Liver (tissue), 9 donors: ENCODE results near the gene GSK3B. TPM values are rescaled to one million over a fixed set of nuclear protein-coding genes. Genes with fewer than 3 reads are reported as not detected.

Source experiments
- DNase-seq: peaks from one replicate; pipeline ENCODE4 v3.0.0-alpha.2; 2017; ENCODE audit warnings: low spot score
- H3K27ac ChIP-seq, 2 donors: one replicate each; pipeline ENCODE4 v1.7.0; 2013; ENCODE audit warnings: inconsistent platforms in 2 of 2, low read length in 2 of 2, control low read depth in 1 of 2, low read depth in 1 of 2, mild to moderate bottlenecking in 1 of 2
- H3K27me3 ChIP-seq, 4 donors: one replicate each; pipeline versions ENCODE4 v1.6.1 to v1.7.0; 2013; ENCODE audit warnings: low read length in 3 of 4, inconsistent platforms in 1 of 4, mild to moderate bottlenecking in 1 of 4, moderate library complexity in 1 of 4; ENCODE audit not compliant: control insufficient read depth in 4 of 4, insufficient read depth in 4 of 4
- H3K36me3 ChIP-seq, 4 donors: one replicate each; pipeline versions ENCODE4 v1.6.1 to v1.7.0; 2013; ENCODE audit warnings: low read length in 3 of 4, mild to moderate bottlenecking in 3 of 4, low read depth in 1 of 4, moderate library complexity in 1 of 4; ENCODE audit not compliant: control insufficient read depth in 4 of 4, insufficient read depth in 3 of 4
- H3K4me1 ChIP-seq, 4 donors: one replicate each; pipeline versions ENCODE4 v1.6.1 to v1.7.0; 2013; ENCODE audit warnings: low read length in 3 of 4, mild to moderate bottlenecking in 3 of 4, moderate library complexity in 1 of 4; ENCODE audit not compliant: control insufficient read depth in 4 of 4, insufficient read depth in 4 of 4
- H3K4me3 ChIP-seq, 3 donors: one replicate each; pipeline versions ENCODE4 v1.6.1 to v1.7.0; 2013; ENCODE audit warnings: low read length in 3 of 3, control low read depth in 1 of 3, low read depth in 1 of 3, mild to moderate bottlenecking in 1 of 3
- H3K9ac ChIP-seq, 2 donors: one replicate each; pipeline ENCODE4 v1.7.0; 2013; ENCODE audit warnings: low read length in 2 of 2, mild to moderate bottlenecking in 2 of 2, moderate library complexity in 2 of 2, control low read depth in 1 of 2, low read depth in 1 of 2
- H3K9me3 ChIP-seq, 4 donors: one replicate each; pipeline versions ENCODE4 v1.6.1 to v1.7.0; 2013; ENCODE audit warnings: low read length in 3 of 4; ENCODE audit not compliant: control insufficient read depth in 4 of 4
- EGR1 ChIP-seq, 2 donors: IDR thresholded peaks; 2 replicates each; pipeline ENCODE4 v1.6.1; 2016 to 2018; ENCODE audit warnings: antibody characterized with exemption in 2 of 2, low read depth in 2 of 2
- GABPA ChIP-seq, 2 donors: IDR thresholded peaks in 1 of 2; conservative IDR thresholded peaks in 1 of 2; 2 replicates each; pipeline ENCODE4 v1.6.1; 2016; ENCODE audit warnings: antibody characterized with exemption in 2 of 2, mild to moderate bottlenecking in 1 of 2, moderate library complexity in 1 of 2
- HNF4G ChIP-seq: IDR thresholded peaks from 2 replicates; pipeline ENCODE4 v1.6.1; 2016; ENCODE audit warnings: antibody characterized with exemption
- JUND ChIP-seq, 2 donors: IDR thresholded peaks; 2 replicates each; pipeline ENCODE4 v1.6.1; 2016; ENCODE audit warnings: antibody characterized with exemption in 2 of 2
- RXRA ChIP-seq, 2 donors: IDR thresholded peaks; 2 replicates each; pipeline ENCODE4 v1.6.1; 2017 to 2018; ENCODE audit warnings: antibody characterized with exemption in 2 of 2, mild to moderate bottlenecking in 1 of 2
- SP1 ChIP-seq: IDR thresholded peaks from 2 replicates; pipeline ENCODE4 v1.6.1; 2018; ENCODE audit warnings: antibody characterized with exemption, mild to moderate bottlenecking
- TAF1 ChIP-seq: conservative IDR thresholded peaks from 2 replicates; pipeline ENCODE4 v1.6.1; 2016; ENCODE audit warnings: antibody characterized with exemption, mild to moderate bottlenecking
- YY1 ChIP-seq: IDR thresholded peaks from 2 replicates; pipeline ENCODE4 v1.6.1; 2016; ENCODE audit warnings: antibody characterized with exemption, mild to moderate bottlenecking
- WGBS: extraction: QIAGEN DNeasy Blood & Tissue Kit; methylation state at CpG from one replicate; pipeline ENCODE4 v1.1.7; 2013; 5-methylcytosine and 5-hydroxymethylcytosine counted together
- polyA plus RNA-seq, 2 donors: library from polyadenylated mRNA; stranded (reverse) in 1 of 2; unstranded in 1 of 2; fragments of 200-250 nt in 1 of 2; fragments of >200 nt in 1 of 2; fragmentation: Nextera tagmentation in 1 of 2; extraction: Ambion mirVana in 1 of 2; gene quantifications; one replicate each; pipeline versions ENCODE4 v1.2.1 to v1.2.3, GENCODE V29; 2013 to 2015
- total RNA-seq, 2 donors: library from RNA; depleted of rRNA; stranded (reverse); fragments of >200 nt; gene quantifications; one replicate each; pipeline ENCODE4 v1.2.3, GENCODE V29; 2014
- TF ChIP-seq, protein P1 (sequence below): IDR thresholded peaks from 2 replicates; pipeline ENCODE4 v1.6.1; 2016; ENCODE audit warnings: antibody characterized with exemption
- TF ChIP-seq, protein P2 (sequence below): IDR thresholded peaks from 2 replicates; pipeline ENCODE4 v1.6.1; 2016; ENCODE audit warnings: antibody characterized with exemption
- TF ChIP-seq, protein P3 (sequence below): fragments of 150-350 bp; IDR thresholded peaks from 2 replicates; pipeline ENCODE4 v1.5.1; 2017; ENCODE audit warnings: improper control_type of control experiment, low read depth, low read length; ENCODE audit not compliant: missing input control
- TF ChIP-seq, protein P4 (sequence below): IDR thresholded peaks from 2 replicates; pipeline ENCODE4 v1.6.1; 2016; ENCODE audit warnings: antibody characterized with exemption
- donor health status: healthy.
- donor health status: healthy.
- donor health status: healthy.
- donor health status: healthy.
- donor health status: healthy.

GSK3B gene
- total and polyA plus RNA-seq, 4 donors: 10.5 to 20.8 (median 18.5) TPM

DNA sequence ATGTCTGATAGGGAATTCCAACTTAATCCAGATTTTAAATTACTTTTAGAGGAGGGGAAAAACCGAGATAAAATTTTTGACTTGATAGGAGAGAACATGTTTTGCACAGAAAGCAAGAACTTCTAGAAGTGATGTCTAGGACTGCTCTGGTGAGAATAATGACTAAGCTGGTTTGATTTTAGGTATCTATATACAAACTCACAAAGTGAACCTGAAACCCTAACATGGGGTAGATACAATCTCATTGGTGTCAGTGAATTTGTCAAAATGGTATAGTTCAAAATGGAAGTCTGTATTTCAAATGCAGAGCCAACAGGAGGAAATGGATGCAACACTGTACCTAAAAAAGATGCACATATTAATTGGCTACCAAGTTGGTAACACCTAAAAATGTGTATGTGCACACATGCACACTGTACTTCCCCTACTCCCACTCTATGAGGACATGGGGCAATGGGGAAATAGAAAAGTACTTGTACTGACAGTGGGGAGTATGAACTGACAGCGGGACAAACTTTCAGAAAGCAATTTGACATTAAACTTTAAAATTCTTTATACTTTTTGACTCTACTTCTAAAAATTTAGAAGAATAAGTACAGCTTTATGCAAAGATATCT is 259.4 kb downstream of the GSK3B start:
- TF ChIP-seq GABPA (IDR thresholded peaks at IDR 0.05 in 1 of 2, conservative IDR thresholded peaks at IDR 0.05 in 1 of 2): no peak
- no peak for TF ChIP-seq TAF1
- no peak for TF ChIP-seq JUND (IDR thresholded peaks at IDR 0.05)
- TF ChIP-seq HNF4G: no peak
- no peak for TF ChIP-seq EGR1 (IDR thresholded peaks at IDR 0.05; ENCODE audit: low read depth in 2 of 2)
- TF ChIP-seq, protein P1, sequence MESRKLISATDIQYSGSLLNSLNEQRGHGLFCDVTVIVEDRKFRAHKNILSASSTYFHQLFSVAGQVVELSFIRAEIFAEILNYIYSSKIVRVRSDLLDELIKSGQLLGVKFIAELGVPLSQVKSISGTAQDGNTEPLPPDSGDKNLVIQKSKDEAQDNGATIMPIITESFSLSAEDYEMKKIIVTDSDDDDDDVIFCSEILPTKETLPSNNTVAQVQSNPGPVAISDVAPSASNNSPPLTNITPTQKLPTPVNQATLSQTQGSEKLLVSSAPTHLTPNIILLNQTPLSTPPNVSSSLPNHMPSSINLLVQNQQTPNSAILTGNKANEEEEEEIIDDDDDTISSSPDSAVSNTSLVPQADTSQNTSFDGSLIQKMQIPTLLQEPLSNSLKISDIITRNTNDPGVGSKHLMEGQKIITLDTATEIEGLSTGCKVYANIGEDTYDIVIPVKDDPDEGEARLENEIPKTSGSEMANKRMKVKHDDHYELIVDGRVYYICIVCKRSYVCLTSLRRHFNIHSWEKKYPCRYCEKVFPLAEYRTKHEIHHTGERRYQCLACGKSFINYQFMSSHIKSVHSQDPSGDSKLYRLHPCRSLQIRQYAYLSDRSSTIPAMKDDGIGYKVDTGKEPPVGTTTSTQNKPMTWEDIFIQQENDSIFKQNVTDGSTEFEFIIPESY: no peak
- TF ChIP-seq SP1: no peak
- TF ChIP-seq, protein P2, sequence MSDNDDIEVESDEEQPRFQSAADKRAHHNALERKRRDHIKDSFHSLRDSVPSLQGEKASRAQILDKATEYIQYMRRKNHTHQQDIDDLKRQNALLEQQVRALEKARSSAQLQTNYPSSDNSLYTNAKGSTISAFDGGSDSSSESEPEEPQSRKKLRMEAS: no peak
- TF ChIP-seq, protein P3, sequence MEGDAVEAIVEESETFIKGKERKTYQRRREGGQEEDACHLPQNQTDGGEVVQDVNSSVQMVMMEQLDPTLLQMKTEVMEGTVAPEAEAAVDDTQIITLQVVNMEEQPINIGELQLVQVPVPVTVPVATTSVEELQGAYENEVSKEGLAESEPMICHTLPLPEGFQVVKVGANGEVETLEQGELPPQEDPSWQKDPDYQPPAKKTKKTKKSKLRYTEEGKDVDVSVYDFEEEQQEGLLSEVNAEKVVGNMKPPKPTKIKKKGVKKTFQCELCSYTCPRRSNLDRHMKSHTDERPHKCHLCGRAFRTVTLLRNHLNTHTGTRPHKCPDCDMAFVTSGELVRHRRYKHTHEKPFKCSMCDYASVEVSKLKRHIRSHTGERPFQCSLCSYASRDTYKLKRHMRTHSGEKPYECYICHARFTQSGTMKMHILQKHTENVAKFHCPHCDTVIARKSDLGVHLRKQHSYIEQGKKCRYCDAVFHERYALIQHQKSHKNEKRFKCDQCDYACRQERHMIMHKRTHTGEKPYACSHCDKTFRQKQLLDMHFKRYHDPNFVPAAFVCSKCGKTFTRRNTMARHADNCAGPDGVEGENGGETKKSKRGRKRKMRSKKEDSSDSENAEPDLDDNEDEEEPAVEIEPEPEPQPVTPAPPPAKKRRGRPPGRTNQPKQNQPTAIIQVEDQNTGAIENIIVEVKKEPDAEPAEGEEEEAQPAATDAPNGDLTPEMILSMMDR: no peak
- TF ChIP-seq RXRA (IDR thresholded peaks at IDR 0.05): no peak
- TF ChIP-seq, protein P4, sequence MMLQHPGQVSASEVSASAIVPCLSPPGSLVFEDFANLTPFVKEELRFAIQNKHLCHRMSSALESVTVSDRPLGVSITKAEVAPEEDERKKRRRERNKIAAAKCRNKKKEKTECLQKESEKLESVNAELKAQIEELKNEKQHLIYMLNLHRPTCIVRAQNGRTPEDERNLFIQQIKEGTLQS: no peak
- no peak for DNase-seq
- Histone ChIP-seq H3K9me3 (no peaks in the 10 kb centered on the region), H3K9ac (no peak overlapping the region), H3K4me3 (no peak overlapping the region), H3K4me1 (no peaks in the 10 kb centered on the region), H3K27ac (no peak overlapping the region), H3K36me3 (no peaks in the 10 kb centered on the region), H3K27me3 (no peaks in the 10 kb centered on the region)
- WGBS: 95% methylated on average over 2 of the region's 2 CpGs

DNA sequence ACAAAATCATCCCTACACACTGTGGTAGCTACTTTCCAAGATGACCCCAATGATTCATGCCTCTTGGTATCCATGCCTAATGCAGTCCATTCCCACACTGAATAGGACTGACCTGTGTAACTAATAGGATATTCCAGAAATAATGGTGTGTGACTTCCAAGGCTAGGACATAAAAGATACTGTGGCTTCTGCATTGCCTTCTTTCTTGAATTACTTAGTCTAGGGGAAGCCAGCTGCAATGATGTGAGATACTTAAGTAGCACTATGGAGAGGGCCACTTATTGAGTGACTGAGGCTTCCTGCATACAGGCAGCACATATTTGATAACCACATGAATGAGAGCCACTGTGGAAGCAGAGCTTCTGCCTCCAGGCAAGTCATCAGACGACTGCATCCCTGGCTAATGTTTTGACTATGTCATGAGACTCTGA is 262.3 kb downstream of the GSK3B start:
- H3K36me3 ChIP-seq: no peaks in the 10 kb centered on the region
- no peak for DNase-seq
- peaks cover 0 to 3% (median 1%) of the 10 kb centered on the region in 4 donors for H3K4me1 ChIP-seq
- no peak overlapping the region for H3K4me3 ChIP-seq
- no peak overlapping the region for H3K27ac ChIP-seq
- TF ChIP-seq GABPA (IDR thresholded peaks at IDR 0.05 in 1 of 2, conservative IDR thresholded peaks at IDR 0.05 in 1 of 2) (no peak), RXRA (IDR thresholded peaks at IDR 0.05) (no peak), EGR1 (IDR thresholded peaks at IDR 0.05; ENCODE audit: low read depth in 2 of 2) (no peak), YY1 (no peak)
- TF ChIP-seq, protein P3: no peak
- no peaks in the 10 kb centered on the region for H3K27me3 ChIP-seq
- no peaks in the 10 kb centered on the region for H3K9me3 ChIP-seq
- WGBS: 87% methylated on average over 1 of the region's 1 CpG
- no peak overlapping the region for H3K9ac ChIP-seq
